Measurements from ENCODE around the gene TMEM183A. TPM values are rescaled to one million over a fixed set of nuclear protein-coding genes. Genes with fewer than 3 reads are reported as not detected.

Gene TMEM183A
- total and polyA plus RNA-seq, 10 of the 15 experiments (the other 5 are each of a cell fraction or from before 2014, with no cell fraction given), result 12.3 to 103 (median 66.3) TPM

GRCh38 chr1:203038217-203038741 lies 31.1 kb downstream of the TMEM183A start (continued):
- TF ChIP-seq REST (IDR thresholded peaks at IDR 0.05; ENCODE audit: low read depth, low read length) (no peak), CEBPZ (IDR thresholded peaks at IDR 0.05; ENCODE audit: low read depth, low read length) (no peak), TCF12 (IDR thresholded peaks at IDR 0.05; ENCODE audit: low read depth, low read length) (peak; percentile 55; the same call in 1 of the 2 replicates), MXI1 (IDR thresholded peaks at IDR 0.05; ENCODE audit: low read depth, low read length) (peak; percentile 91), IRF4 (IDR thresholded peaks at IDR 0.05; ENCODE audit: low read depth, low read length) (no peak), ZNF274 (IDR thresholded peaks at IDR 0.05; ENCODE audit: insufficient read depth, insufficient read length) (no peak), NFYB (IDR thresholded peaks at IDR 0.05; ENCODE audit: insufficient read depth, low read depth, low read length) (no peak), JUNB (IDR thresholded peaks at IDR 0.05) (no peak), NRF1 (conservative IDR thresholded peaks at IDR 0.05; ENCODE audit: low read depth, low read length) (no peak), SMARCA5 (IDR thresholded peaks at IDR 0.05) (no peak), SMC3 (IDR thresholded peaks at IDR 0.05; ENCODE audit: borderline replicate concordance, low read length) (no peak), RUNX3 (IDR thresholded peaks at IDR 0.05; ENCODE audit: low read length) (peak; percentile 34; the same call in 1 of the 2 replicates), BHLHE40 (IDR thresholded peaks at IDR 0.05; ENCODE audit: borderline replicate concordance in 1 of 2, low read depth in 2 of 2, low read length in 1 of 2) (peak in 1 of 2 experiments; percentile 44; a peak in 1 of 4 replicates), ESRRA (IDR thresholded peaks at IDR 0.05; ENCODE audit: low read length) (no peak), EGR1 (IDR thresholded peaks at IDR 0.05; ENCODE audit: borderline replicate concordance in 1 of 2, low read depth in 2 of 2, low read length in 2 of 2) (no peak), CHD1 (IDR thresholded peaks at IDR 0.05; ENCODE audit: low read depth, low read length) (no peak), RAD51 (IDR thresholded peaks at IDR 0.05) (peak; percentile 70), CBFB (IDR thresholded peaks at IDR 0.05; ENCODE audit: low read depth) (no peak), IKZF1 (conservative IDR thresholded peaks at IDR 0.05) (peak; percentile 41; the same call in 1 of the 2 replicates)

All from GM12878 (cell line).